SH-SY5Y (cell line): ENCODE data around the gene CDKN3.

Experiments used
- GATA2 ChIP-seq: IDR thresholded peaks from 2 replicates; pipeline ENCODE4 v1.6.1; 2011; ENCODE audit warnings: mild to moderate bottlenecking, low read depth, low read length
- GATA3 ChIP-seq: IDR thresholded peaks from 2 replicates; pipeline ENCODE4 v1.6.1; 2011; ENCODE audit warnings: low read depth, mild to moderate bottlenecking, low read length, moderate library complexity

- TF ChIP-seq GATA2 (no peak), GATA3 (no peak)
These were observed 41.1 kb upstream of the CDKN3 start for GRCh38 chr14:54355698-54356097.
